ENCODE measurements around the gene GRAMD4. TPM values are rescaled to one million over a fixed set of nuclear protein-coding genes. Genes with fewer than 3 reads are reported as not detected.

GRAMD4 gene
- total RNA-seq, 1 experiment from 2014 or later: 25.3 TPM

DNA sequence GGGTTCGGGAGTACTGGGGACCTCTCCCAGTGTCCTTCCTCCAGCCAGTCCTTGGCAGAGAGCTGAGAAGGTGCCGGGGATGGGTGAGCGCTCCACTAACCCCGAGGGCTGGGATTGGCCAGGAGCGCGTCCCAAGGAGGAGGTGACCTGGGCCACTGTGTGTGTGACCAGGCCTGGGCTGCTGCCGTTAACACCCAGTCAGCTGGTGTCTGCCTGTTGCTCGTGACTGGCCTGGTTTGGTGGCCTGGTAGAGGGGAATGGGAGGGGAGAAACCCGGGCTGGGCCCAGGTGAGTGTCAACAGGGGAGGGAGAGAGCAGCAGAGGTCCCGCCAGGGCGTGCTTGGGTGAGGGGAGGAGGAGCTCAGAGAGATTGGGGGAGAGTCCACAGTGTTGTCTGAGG lies 29.9 kb upstream of the GRAMD4 start:
- Histone ChIP-seq H3K4me3 (ENCODE audit: low read length) (no peak overlapping the region), H3K9ac (ENCODE audit: low read length) (no peak overlapping the region), H3K79me2 (ENCODE audit: low read length) (no peaks in the 10 kb centered on the region), H3K36me3 (ENCODE audit: low read depth, low read length) (no peaks in the 10 kb centered on the region), H3K27me3 (ENCODE audit: low read length) (no peaks in the 10 kb centered on the region), H3K9me2 (replicated peaks; ENCODE audit: low read length) (no peaks in the 10 kb centered on the region), H3K4me2 (ENCODE audit: low read length) (no peak overlapping the region), H3K9me3 (ENCODE audit: low read length) (no peaks in the 10 kb centered on the region), H3F3A (ENCODE audit: low read length, unreplicated experiment) (no peaks in the 10 kb centered on the region), H3K27ac (ENCODE audit: low read length) (no peak overlapping the region), H4K20me1 (ENCODE audit: low read length) (no peaks in the 10 kb centered on the region), H2AFZ (ENCODE audit: low read length) (no peak overlapping the region), H3K4me1 (ENCODE audit: insufficient read depth, low read length) (peaks cover 9% of the 10 kb centered on the region; the same call in 1 of the 2 replicates)
- TF ChIP-seq EZH2phosphoT487 (IDR thresholded peaks at IDR 0.05; ENCODE audit: borderline replicate concordance, low read length) (no peak), EZH2 (IDR thresholded peaks at IDR 0.05; ENCODE audit: low read length, unreplicated experiment) (no peak)
- TF ChIP-seq, protein P1, sequence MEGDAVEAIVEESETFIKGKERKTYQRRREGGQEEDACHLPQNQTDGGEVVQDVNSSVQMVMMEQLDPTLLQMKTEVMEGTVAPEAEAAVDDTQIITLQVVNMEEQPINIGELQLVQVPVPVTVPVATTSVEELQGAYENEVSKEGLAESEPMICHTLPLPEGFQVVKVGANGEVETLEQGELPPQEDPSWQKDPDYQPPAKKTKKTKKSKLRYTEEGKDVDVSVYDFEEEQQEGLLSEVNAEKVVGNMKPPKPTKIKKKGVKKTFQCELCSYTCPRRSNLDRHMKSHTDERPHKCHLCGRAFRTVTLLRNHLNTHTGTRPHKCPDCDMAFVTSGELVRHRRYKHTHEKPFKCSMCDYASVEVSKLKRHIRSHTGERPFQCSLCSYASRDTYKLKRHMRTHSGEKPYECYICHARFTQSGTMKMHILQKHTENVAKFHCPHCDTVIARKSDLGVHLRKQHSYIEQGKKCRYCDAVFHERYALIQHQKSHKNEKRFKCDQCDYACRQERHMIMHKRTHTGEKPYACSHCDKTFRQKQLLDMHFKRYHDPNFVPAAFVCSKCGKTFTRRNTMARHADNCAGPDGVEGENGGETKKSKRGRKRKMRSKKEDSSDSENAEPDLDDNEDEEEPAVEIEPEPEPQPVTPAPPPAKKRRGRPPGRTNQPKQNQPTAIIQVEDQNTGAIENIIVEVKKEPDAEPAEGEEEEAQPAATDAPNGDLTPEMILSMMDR (conservative IDR thresholded peaks at IDR 0.05; ENCODE audit: low read depth, low read length): no peak
- no TSS peak for BruUV-seq (replicated peaks)
- CTCF ChIA-PET: no interaction called here
- no peak for DNase-seq
- POLR2A ChIA-PET (ENCODE audit: unreplicated experiment): no interaction called here
- ATAC-seq: no peak
- intact Hi-C loops (cut with micrococcal nuclease): no loop called here

DNA sequence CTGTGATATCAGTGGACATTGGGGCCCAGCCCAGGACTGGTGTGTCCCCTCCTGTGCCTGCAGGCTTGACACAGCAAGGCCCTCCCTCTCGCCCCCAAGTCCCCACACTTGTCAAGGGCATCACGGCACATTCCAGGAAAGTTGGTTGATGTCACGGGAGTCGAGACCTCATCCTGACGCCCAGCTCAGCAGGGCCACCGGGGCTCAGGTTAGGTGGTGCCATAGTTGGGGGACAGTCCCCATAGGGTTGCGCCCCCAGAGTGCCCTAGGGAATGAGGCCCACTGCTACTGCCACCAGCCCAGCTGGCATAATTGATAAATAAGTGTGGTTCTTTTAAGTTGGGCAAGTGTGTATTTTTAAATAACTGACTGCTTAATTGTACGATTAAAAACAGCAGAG lies 28.3 kb upstream of the GRAMD4 start:
- TF ChIP-seq EZH2 (IDR thresholded peaks at IDR 0.05; ENCODE audit: low read length, unreplicated experiment) (no peak), EZH2phosphoT487 (IDR thresholded peaks at IDR 0.05; ENCODE audit: borderline replicate concordance, low read length) (no peak)
- TF ChIP-seq, protein P1 (conservative IDR thresholded peaks at IDR 0.05; ENCODE audit: low read depth, low read length): no peak
- H3K9me2 ChIP-seq (replicated peaks; ENCODE audit: low read length): no peaks in the 10 kb centered on the region
- DNase-seq: no peak
- H3K27ac ChIP-seq (ENCODE audit: low read length): peak overlapping the region; percentile 36; the same call in 1 of the 2 replicates
- H3K9ac ChIP-seq (ENCODE audit: low read length): no peak overlapping the region
- ChIA-PET POLR2A (ENCODE audit: unreplicated experiment) (no interaction called here), CTCF (no interaction called here)
- no peaks in the 10 kb centered on the region for H3K36me3 ChIP-seq (ENCODE audit: low read depth, low read length)
- no TSS peak for BruUV-seq (replicated peaks)
- H3K4me2 ChIP-seq (ENCODE audit: low read length): peak overlapping the region; percentile 76
- H3K4me1 ChIP-seq (ENCODE audit: insufficient read depth, low read length): peaks cover 20% of the 10 kb centered on the region
- H2AFZ ChIP-seq (ENCODE audit: low read length): no peak overlapping the region
- H3K27me3 ChIP-seq (ENCODE audit: low read length): no peaks in the 10 kb centered on the region
- no peaks in the 10 kb centered on the region for H3K9me3 ChIP-seq (ENCODE audit: low read length)
- no peaks in the 10 kb centered on the region for H3F3A ChIP-seq (ENCODE audit: low read length, unreplicated experiment)
- no peaks in the 10 kb centered on the region for H4K20me1 ChIP-seq (ENCODE audit: low read length)
- intact Hi-C loops (cut with micrococcal nuclease): no loop called here
- ATAC-seq: no peak
- H3K4me3 ChIP-seq (ENCODE audit: low read length): no peak overlapping the region
- no peaks in the 10 kb centered on the region for H3K79me2 ChIP-seq (ENCODE audit: low read length)

DNA sequence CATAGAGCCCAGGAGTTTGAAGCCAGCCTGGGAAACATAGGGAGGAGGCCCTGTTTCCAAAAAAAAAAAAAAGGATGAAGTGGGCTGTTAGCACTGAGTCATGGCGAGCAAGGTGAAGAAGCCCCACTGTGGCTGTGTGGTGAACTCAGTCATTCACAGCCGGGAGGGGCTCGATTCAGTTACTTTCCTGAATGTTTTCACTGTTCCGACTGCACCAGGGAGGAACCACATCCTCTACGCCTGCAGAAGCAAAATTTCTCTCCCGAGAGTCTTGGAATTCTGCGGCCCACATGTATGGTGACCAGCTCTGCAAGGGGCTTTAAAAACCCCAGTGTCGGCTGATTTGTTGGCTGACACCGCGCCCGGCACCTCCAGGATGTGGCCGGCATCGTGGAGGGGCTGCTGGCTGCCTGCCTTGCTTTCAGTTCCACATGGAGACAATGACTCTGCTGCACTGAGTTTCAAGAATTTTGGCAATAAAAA lies 27.8 kb upstream of the GRAMD4 start:
- H3K9ac ChIP-seq (ENCODE audit: low read length): no peak overlapping the region
- H4K20me1 ChIP-seq (ENCODE audit: low read length): no peaks in the 10 kb centered on the region
- DNase-seq (peak; percentile 31), ATAC-seq (peak; percentile 57)
- no TSS peak for BruUV-seq (replicated peaks)
- no peaks in the 10 kb centered on the region for H3K9me2 ChIP-seq (replicated peaks; ENCODE audit: low read length)
- H3K79me2 ChIP-seq (ENCODE audit: low read length): no peaks in the 10 kb centered on the region
- intact Hi-C loops (cut with micrococcal nuclease): no loop called here
- no peaks in the 10 kb centered on the region for H3K27me3 ChIP-seq (ENCODE audit: low read length)
- CTCF ChIA-PET: no interaction called here
- H3F3A ChIP-seq (ENCODE audit: low read length, unreplicated experiment): no peaks in the 10 kb centered on the region
- no peak for TF ChIP-seq EZH2 (IDR thresholded peaks at IDR 0.05; ENCODE audit: low read length, unreplicated experiment)
- TF ChIP-seq, protein P1 (conservative IDR thresholded peaks at IDR 0.05; ENCODE audit: low read depth, low read length): no peak
- TF ChIP-seq EZH2phosphoT487 (IDR thresholded peaks at IDR 0.05; ENCODE audit: borderline replicate concordance, low read length): no peak
- peaks cover 24% of the 10 kb centered on the region for H3K4me1 ChIP-seq (ENCODE audit: insufficient read depth, low read length)
- no peaks in the 10 kb centered on the region for H3K36me3 ChIP-seq (ENCODE audit: low read depth, low read length)
- H3K4me2 ChIP-seq (ENCODE audit: low read length): peak overlapping the region; percentile 76
- no peaks in the 10 kb centered on the region for H3K9me3 ChIP-seq (ENCODE audit: low read length)
- peak overlapping the region; percentile 36; the same call in 1 of the 2 replicates for H3K27ac ChIP-seq (ENCODE audit: low read length)
- POLR2A ChIA-PET (ENCODE audit: unreplicated experiment): no interaction called here
- H2AFZ ChIP-seq (ENCODE audit: low read length): 0 out of 2 replicates have a peak overlapping the region, but pooled peaks have one; percentile 39
- peak overlapping the region; percentile 36; the same call in 1 of the 2 replicates for H3K4me3 ChIP-seq (ENCODE audit: low read length)
